Mammary epithelial cell (primary cell): Measurements from ENCODE around the gene ALB.

Experiments
- EZH2 ChIP-seq: IDR thresholded peaks from 2 replicates; pipeline ENCODE4 v1.6.1; 2012; ENCODE audit warnings: low read length, inconsistent platforms, borderline replicate concordance
- TF ChIP-seq, protein P1 (sequence below), 2 donors: IDR thresholded peaks in 1 of 2; conservative IDR thresholded peaks in 1 of 2; 2 replicates each; pipeline ENCODE4 v1.5.1; 2011 to 2012; ENCODE audit warnings: inconsistent platforms in 2 of 2, low read length in 2 of 2, mild to moderate bottlenecking in 2 of 2, control low read depth in 1 of 2, low read depth in 1 of 2; ENCODE audit not compliant: insufficient read depth in 1 of 2; ENCODE audit errors: extremely low read depth in 1 of 2

DNA sequence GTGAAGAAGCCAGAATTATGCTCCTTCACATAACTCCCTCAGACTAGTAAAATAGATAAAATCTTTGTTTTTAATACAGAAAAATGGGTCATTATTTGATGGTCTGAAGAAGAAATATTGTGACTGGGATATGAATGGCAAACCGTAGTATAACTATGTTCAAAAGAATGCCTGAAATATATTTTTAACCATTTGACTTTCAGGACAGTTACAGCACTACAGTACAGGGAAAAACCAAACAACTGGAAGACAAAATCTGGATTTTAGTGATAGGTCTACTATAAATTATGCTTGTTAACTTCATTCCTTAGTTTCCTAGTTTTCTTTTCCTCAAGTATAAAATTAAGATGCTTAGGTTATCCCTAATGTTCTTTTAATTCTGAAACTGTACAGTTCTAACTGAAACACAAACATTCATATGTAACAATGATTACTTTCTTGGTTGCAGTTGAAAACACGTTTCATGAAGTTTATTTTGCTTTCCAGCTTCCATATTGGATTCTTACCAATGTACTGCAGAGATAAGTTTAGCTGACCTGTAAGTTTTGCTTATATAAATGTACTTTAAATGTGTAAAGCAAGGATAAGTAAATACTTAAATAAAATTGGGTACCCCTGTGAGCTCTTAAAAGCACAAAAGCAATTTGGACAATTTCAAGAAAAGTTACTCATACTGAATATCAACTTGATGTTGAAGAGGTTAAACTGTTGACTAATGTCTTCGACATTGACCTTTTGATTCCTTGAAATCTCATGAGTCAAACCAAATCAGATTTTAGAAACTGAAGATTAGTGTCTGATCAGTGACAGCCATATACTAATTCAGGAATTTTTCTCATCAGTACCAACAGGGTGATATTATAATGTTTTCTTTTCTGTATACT is 32.8 kb downstream of the ALB start:
- no peak for TF ChIP-seq EZH2
- TF ChIP-seq, protein P1, sequence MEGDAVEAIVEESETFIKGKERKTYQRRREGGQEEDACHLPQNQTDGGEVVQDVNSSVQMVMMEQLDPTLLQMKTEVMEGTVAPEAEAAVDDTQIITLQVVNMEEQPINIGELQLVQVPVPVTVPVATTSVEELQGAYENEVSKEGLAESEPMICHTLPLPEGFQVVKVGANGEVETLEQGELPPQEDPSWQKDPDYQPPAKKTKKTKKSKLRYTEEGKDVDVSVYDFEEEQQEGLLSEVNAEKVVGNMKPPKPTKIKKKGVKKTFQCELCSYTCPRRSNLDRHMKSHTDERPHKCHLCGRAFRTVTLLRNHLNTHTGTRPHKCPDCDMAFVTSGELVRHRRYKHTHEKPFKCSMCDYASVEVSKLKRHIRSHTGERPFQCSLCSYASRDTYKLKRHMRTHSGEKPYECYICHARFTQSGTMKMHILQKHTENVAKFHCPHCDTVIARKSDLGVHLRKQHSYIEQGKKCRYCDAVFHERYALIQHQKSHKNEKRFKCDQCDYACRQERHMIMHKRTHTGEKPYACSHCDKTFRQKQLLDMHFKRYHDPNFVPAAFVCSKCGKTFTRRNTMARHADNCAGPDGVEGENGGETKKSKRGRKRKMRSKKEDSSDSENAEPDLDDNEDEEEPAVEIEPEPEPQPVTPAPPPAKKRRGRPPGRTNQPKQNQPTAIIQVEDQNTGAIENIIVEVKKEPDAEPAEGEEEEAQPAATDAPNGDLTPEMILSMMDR (conservative IDR thresholded peaks at IDR 0.05 in 1 of 2, IDR thresholded peaks at IDR 0.05 in 1 of 2; ENCODE audit: extremely low read depth in 1 of 2, insufficient read depth in 1 of 2, low read depth in 1 of 2, low read length in 2 of 2): no peak
